ENCODE measurements around the gene IGFBP6. TPM values are rescaled to one million over a fixed set of nuclear protein-coding genes. Genes with fewer than 3 reads are reported as not detected.

IGFBP6 gene
- total RNA-seq = 160 and 250 TPM in 2 replicates

GRCh38 chr12:53097564-53098353, at the start of gene IGFBP6:
Gene IGFBP6, plus strand, starts transcription at chr12:53097667. Its CDS starts 51 bp downstream, at chr12:53097718.

GRCh38 chr12:53049571-53050318, 47.7 kb upstream of the IGFBP6 start, which contains the start of gene TNS2:
Gene TNS2, plus strand, starts transcription at chr12:53050065. Its CDS starts 121 bp downstream, at chr12:53050186.

GRCh38 chr12:53079226-53080117, 18.0 kb upstream of the IGFBP6 start, which contains the start of gene SPRYD3:
Gene SPRYD3, minus strand, starts transcription at chr12:53079390. Its CDS starts 57 bp downstream, at chr12:53079333.

GRCh38 chr12:53102883-53103807, 5.7 kb downstream of the IGFBP6 start, which contains the start of gene SOAT2:
Gene SOAT2, plus strand, starts transcription at chr12:53103486. Its CDS starts 92 bp downstream, at chr12:53103578.

Small RNAs within 50 kb of the gene (small RNA-seq; reads per million reads assigned to genes)
- gene HIGD1AP1 (ENCODE audit: low replicate concordance) (not detected), gene MIR6757 (ENCODE audit: low replicate concordance) (not detected), gene RNU6-333P (ENCODE audit: low replicate concordance) (not detected)

Other genes with a start within 250 kb of the IGFBP6 start
- gene KRT78, start 248.7 kb upstream of the IGFBP6 start, total RNA-seq = not detected in 2 replicates
- 217 and 272 TPM in 2 replicates for gene KRT8, start 192.6 kb upstream of the IGFBP6 start, total RNA-seq
- gene KRT18, start 148.5 kb upstream of the IGFBP6 start, total RNA-seq = 1,776 and 1,872 TPM in 2 replicates
- 649 and 1,935 TPM in 2 replicates for gene EIF4B, start 91.2 kb upstream of the IGFBP6 start, total RNA-seq
- gene TNS2, start 47.6 kb upstream of the IGFBP6 start, total RNA-seq = 33.7 and 50.1 TPM in 2 replicates
- gene SPRYD3, start 18.3 kb upstream of the IGFBP6 start, total RNA-seq = 19.9 and 35.5 TPM in 2 replicates
- gene SOAT2, start 5.8 kb downstream of the IGFBP6 start, total RNA-seq = not detected in 2 replicates
- 8.6 and 15.5 TPM in 2 replicates for gene ZNF740, start 83.1 kb downstream of the IGFBP6 start, total RNA-seq
- gene CSAD, start 83.3 kb downstream of the IGFBP6 start, total RNA-seq = 3.5 and 5.9 TPM in 2 replicates
- gene ITGB7, start 109.6 kb downstream of the IGFBP6 start, total RNA-seq = under 0.01 and 0.29 TPM in 2 replicates
- gene RARG, start 134.5 kb downstream of the IGFBP6 start, total RNA-seq = 18.2 and 23.9 TPM in 2 replicates
- gene ESPL1, start 170.6 kb downstream of the IGFBP6 start, total RNA-seq = 0.66 and 19.0 TPM in 2 replicates
- 180 and 363 TPM in 2 replicates for gene PFDN5, start 197.9 kb downstream of the IGFBP6 start, total RNA-seq
- gene MYG1, start 202.0 kb downstream of the IGFBP6 start, total RNA-seq = 53.1 and 74.2 TPM in 2 replicates
- 39.4 and 64.6 TPM in 2 replicates for gene AAAS, start 223.9 kb downstream of the IGFBP6 start, total RNA-seq
- not detected in 2 replicates for gene SP7, start 238.7 kb downstream of the IGFBP6 start, total RNA-seq

Data from placental pericyte (primary cell).